Measurements from ENCODE around the gene GASK1B.

The GASK1B gene

GRCh38 chr4:158211222-158211621 is 38.4 kb upstream of the GASK1B start:
- DNase-seq: no peak
- TF ChIP-seq CTCF (IDR thresholded peaks at IDR 0.05; ENCODE audit: low read depth, low read length): no peak
- H3K27me3 ChIP-seq (ENCODE audit: insufficient read depth, low read depth, severe bottlenecking): no peaks in the 10 kb centered on the region
- H3K4me3 ChIP-seq (ENCODE audit: low read depth, low read length): peak overlapping the region; percentile 70
- H3K9me3 ChIP-seq (ENCODE audit: severe bottlenecking): no peaks in the 10 kb centered on the region
- no peaks in the 10 kb centered on the region for H3K36me3 ChIP-seq
- no peak overlapping the region for H3K27ac ChIP-seq

GRCh38 chr4:158209825-158210807 is 37.3 kb upstream of the GASK1B start, which contains the start of gene TMEM144:
TSS of gene TMEM144 (plus strand) at chr4:158210486. CDS start at chr4:158212668, 2,182 bp downstream.
- no peaks in the 10 kb centered on the region for H3K36me3 ChIP-seq
- 0 out of 2 replicates have a peak, but pooled peaks have one; percentile 4 for TF ChIP-seq CTCF (IDR thresholded peaks at IDR 0.05; ENCODE audit: low read depth, low read length)
- peak; percentile 92 for DNase-seq
- H3K9me3 ChIP-seq (ENCODE audit: severe bottlenecking): no peaks in the 10 kb centered on the region
- H3K27me3 ChIP-seq (ENCODE audit: insufficient read depth, low read depth, severe bottlenecking): no peaks in the 10 kb centered on the region
- peak within 1 kb of the TSS; percentile 70 for H3K4me3 ChIP-seq (ENCODE audit: low read depth, low read length)
- peak within 1 kb of the TSS; percentile 57 for H3K27ac ChIP-seq

GRCh38 chr4:158208963-158209640 is 36.3 kb upstream of the GASK1B start:
- H3K27ac ChIP-seq: no peak overlapping the region
- DNase-seq: no peak
- no peaks in the 10 kb centered on the region for H3K36me3 ChIP-seq
- H3K9me3 ChIP-seq (ENCODE audit: severe bottlenecking): no peaks in the 10 kb centered on the region
- H3K4me3 ChIP-seq (ENCODE audit: low read depth, low read length): no peak overlapping the region
- no peaks in the 10 kb centered on the region for H3K27me3 ChIP-seq (ENCODE audit: insufficient read depth, low read depth, severe bottlenecking)
- no peak for TF ChIP-seq CTCF (IDR thresholded peaks at IDR 0.05; ENCODE audit: low read depth, low read length)

GRCh38 chr4:158203929-158204328 is 31.1 kb upstream of the GASK1B start:
- no peak for DNase-seq
- Histone ChIP-seq H3K27ac (no peak overlapping the region), H3K27me3 (ENCODE audit: insufficient read depth, low read depth, severe bottlenecking) (no peaks in the 10 kb centered on the region), H3K36me3 (no peaks in the 10 kb centered on the region), H3K9me3 (ENCODE audit: severe bottlenecking) (no peaks in the 10 kb centered on the region), H3K4me3 (ENCODE audit: low read depth, low read length) (no peak overlapping the region)
- no peak for TF ChIP-seq CTCF (IDR thresholded peaks at IDR 0.05; ENCODE audit: low read depth, low read length)

GRCh38 chr4:158203436-158203835 is 30.6 kb upstream of the GASK1B start:
- Histone ChIP-seq H3K4me3 (ENCODE audit: low read depth, low read length) (no peak overlapping the region), H3K27ac (no peak overlapping the region), H3K9me3 (ENCODE audit: severe bottlenecking) (no peaks in the 10 kb centered on the region), H3K36me3 (no peaks in the 10 kb centered on the region), H3K27me3 (ENCODE audit: insufficient read depth, low read depth, severe bottlenecking) (no peaks in the 10 kb centered on the region)
- TF ChIP-seq CTCF (IDR thresholded peaks at IDR 0.05; ENCODE audit: low read depth, low read length): no peak
- no peak for DNase-seq
